Measurements from ENCODE around the gene RPN2. TPM values are rescaled to one million over a fixed set of nuclear protein-coding genes. Genes with fewer than 3 reads are reported as not detected.

RPN2 gene
- total and polyA plus RNA-seq, 11 donors, result 36.3 to 206 (median 105) TPM

DNA sequence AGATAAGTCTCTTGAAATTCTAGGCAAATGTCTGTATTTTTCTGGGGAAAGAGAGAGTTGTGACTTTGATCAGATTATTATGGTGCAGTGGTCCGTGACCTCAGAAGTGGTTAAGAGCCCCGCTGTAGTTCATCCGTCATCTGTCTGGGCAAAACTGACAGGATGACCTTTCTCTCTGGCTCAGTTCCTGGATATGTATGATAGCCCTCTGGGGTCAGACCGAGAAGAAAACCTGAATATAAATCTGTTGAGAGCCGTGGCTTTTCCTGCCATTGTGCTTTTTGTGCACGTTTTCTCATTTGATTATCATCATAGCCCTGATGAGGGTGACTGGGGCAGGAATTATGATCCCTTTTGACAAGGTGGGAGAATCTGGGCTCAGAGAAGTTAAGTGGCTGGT is 55.9 kb downstream of the RPN2 start:
- Histone ChIP-seq H3K27me3 (no peaks in the 10 kb centered on the region), H3K4me3 (no peak overlapping the region), H3K4me1 (peaks cover 0 to 26% (median 8%) of the 10 kb centered on the region in 12 donors), H3K36me3 (peaks cover 0 to 100% (median 99%) of the 10 kb centered on the region in 9 donors), H3K27ac (peak overlapping the region in 8 of 12 donors; percentile 2 to 77 (median 43)), H3K9me3 (no peaks in the 10 kb centered on the region)
- ATAC-seq (peak in 2 of 4 donors; percentile 37 to 59), DNase-seq (no peak)
- TF ChIP-seq POLR2A (IDR thresholded peaks at IDR 0.05), result no peak
- no peak for TF ChIP-seq CTCF (IDR thresholded peaks at IDR 0.05)
- WGBS, 4 donors, result 40 to 57% (median 49%) methylated on average over 6 of the region's 6 CpGs
- intact Hi-C loops (cut with DNase I), result no loop called here

- DNase-seq (peak in 3 of 5 donors; percentile 56 to 85 (median 74)), ATAC-seq (peak; percentile 93 to 95 (median 94))
- Histone ChIP-seq H3K9me3 (no peaks in the 10 kb centered on the region), H3K27me3 (no peaks in the 10 kb centered on the region), H3K36me3 (peaks cover 0 to 100% (median 97%) of the 10 kb centered on the region in 9 donors), H3K4me1 (peaks cover 0 to 26% (median 8%) of the 10 kb centered on the region in 12 donors), H3K4me3 (no peak overlapping the region), H3K27ac (peak overlapping the region in 6 of 12 donors; percentile 43 to 77 (median 55))
- intact Hi-C loops (cut with DNase I), result no loop called here
- TF ChIP-seq POLR2A (IDR thresholded peaks at IDR 0.05) (no peak), CTCF (IDR thresholded peaks at IDR 0.05) (no peak)
- 67 to 77% (median 69%) methylated on average over 4 of the region's 4 CpGs for WGBS, 4 donors
Measured at GRCh38 chr20:37236462-37236861, 57.3 kb downstream of the RPN2 start.

GRCh38 chr20:37237656-37238055 is 58.5 kb downstream of the RPN2 start:
- no peaks in the 10 kb centered on the region for H3K9me3 ChIP-seq
- ATAC-seq (no peak), DNase-seq (no peak)
- no peak for TF ChIP-seq POLR2A (IDR thresholded peaks at IDR 0.05)
- TF ChIP-seq CTCF (IDR thresholded peaks at IDR 0.05), result no peak
- no peak overlapping the region for H3K27ac ChIP-seq
- H3K36me3 ChIP-seq, result peaks cover 0 to 100% (median 97%) of the 10 kb centered on the region in 9 donors
- H3K4me1 ChIP-seq, result peaks cover 0 to 26% (median 8%) of the 10 kb centered on the region in 12 donors
- intact Hi-C loops (cut with DNase I), result no loop called here
- 93 to 97% (median 95%) methylated on average over 5 of the region's 5 CpGs for WGBS, 4 donors
- no peaks in the 10 kb centered on the region for H3K27me3 ChIP-seq
- H3K4me3 ChIP-seq, result no peak overlapping the region

GRCh38 chr20:37238426-37238825 is 59.3 kb downstream of the RPN2 start:
- peaks cover 0 to 100% (median 95%) of the 10 kb centered on the region in 9 donors for H3K36me3 ChIP-seq
- H3K27ac ChIP-seq, result no peak overlapping the region
- WGBS, 4 donors, result 71 to 82% (median 77%) methylated on average over 6 of the region's 6 CpGs
- ATAC-seq (no peak), DNase-seq (no peak)
- H3K4me3 ChIP-seq, result no peak overlapping the region
- no peaks in the 10 kb centered on the region for H3K9me3 ChIP-seq
- no peaks in the 10 kb centered on the region for H3K27me3 ChIP-seq
- intact Hi-C loops (cut with DNase I), result no loop called here
- peaks cover 0 to 28% (median 10%) of the 10 kb centered on the region in 12 donors for H3K4me1 ChIP-seq
- TF ChIP-seq CTCF (IDR thresholded peaks at IDR 0.05) (no peak), POLR2A (IDR thresholded peaks at IDR 0.05) (no peak)

Data from heart left ventricle (tissue), 16 donors.